GM12873 (cell line): ENCODE data around the gene MLXIP.

Source experiments
- CTCF ChIP-seq: IDR thresholded peaks from 2 replicates; pipeline ENCODE4 v1.5.1; 2012; ENCODE audit warnings: low read depth, mild to moderate bottlenecking, moderate library complexity, low read length, control low read depth; ENCODE audit not compliant: insufficient read depth; ENCODE audit errors: missing control alignments

MLXIP gene, protein sequence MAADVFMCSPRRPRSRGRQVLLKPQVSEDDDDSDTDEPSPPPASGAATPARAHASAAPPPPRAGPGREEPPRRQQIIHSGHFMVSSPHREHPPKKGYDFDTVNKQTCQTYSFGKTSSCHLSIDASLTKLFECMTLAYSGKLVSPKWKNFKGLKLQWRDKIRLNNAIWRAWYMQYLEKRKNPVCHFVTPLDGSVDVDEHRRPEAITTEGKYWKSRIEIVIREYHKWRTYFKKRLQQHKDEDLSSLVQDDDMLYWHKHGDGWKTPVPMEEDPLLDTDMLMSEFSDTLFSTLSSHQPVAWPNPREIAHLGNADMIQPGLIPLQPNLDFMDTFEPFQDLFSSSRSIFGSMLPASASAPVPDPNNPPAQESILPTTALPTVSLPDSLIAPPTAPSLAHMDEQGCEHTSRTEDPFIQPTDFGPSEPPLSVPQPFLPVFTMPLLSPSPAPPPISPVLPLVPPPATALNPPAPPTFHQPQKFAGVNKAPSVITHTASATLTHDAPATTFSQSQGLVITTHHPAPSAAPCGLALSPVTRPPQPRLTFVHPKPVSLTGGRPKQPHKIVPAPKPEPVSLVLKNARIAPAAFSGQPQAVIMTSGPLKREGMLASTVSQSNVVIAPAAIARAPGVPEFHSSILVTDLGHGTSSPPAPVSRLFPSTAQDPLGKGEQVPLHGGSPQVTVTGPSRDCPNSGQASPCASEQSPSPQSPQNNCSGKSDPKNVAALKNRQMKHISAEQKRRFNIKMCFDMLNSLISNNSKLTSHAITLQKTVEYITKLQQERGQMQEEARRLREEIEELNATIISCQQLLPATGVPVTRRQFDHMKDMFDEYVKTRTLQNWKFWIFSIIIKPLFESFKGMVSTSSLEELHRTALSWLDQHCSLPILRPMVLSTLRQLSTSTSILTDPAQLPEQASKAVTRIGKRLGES

DNA sequence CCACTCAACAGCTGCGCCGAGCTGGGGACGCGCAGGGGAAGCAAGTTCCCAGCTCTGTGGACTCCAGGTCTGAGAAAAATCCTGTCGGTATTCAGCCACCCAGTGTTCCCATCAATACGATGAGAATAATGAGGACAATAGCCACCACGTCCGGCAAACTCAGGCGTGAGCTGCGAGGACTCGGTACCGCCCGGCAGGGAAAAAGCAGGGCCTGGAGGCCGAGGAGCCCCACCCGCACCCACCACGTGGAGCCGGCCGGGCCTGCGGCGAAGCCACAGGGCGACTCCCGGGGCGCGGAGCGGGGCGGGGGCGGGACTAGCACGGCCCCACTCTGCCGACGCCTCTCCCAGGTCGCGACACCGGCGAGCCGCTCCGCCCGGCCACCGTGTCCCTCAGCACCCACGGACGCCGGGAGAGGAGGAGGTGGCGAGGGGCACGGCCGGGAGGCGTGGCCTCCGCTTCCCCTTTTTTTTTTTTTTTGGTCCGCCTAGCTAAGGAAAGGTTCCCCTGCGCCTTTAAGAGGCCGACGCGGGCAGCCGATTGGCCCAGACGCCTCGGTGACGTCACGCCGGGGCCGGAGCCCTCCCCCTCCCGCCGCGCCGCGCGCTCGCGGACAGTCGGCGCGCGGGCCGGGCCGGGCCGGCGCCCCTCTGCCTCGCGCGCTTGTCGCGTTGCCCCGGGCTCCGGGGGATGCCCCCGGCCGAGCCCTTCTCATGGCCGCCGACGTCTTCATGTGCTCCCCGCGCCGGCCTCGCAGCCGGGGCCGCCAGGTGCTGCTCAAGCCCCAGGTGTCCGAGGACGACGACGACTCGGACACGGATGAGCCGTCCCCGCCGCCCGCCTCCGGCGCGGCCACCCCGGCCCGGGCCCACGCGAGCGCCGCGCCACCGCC lies at the start of gene MLXIP:
Gene MLXIP, plus strand, starts transcription at position 616 of the 892 bp plus-strand sequence. Its CDS starts 98 bp downstream, at position 714.
- no peak for TF ChIP-seq CTCF

GRCh38 chr12:122028905-122029560 lies 49.5 kb upstream of the MLXIP start:
- peak; percentile 47 for TF ChIP-seq CTCF

DNA sequence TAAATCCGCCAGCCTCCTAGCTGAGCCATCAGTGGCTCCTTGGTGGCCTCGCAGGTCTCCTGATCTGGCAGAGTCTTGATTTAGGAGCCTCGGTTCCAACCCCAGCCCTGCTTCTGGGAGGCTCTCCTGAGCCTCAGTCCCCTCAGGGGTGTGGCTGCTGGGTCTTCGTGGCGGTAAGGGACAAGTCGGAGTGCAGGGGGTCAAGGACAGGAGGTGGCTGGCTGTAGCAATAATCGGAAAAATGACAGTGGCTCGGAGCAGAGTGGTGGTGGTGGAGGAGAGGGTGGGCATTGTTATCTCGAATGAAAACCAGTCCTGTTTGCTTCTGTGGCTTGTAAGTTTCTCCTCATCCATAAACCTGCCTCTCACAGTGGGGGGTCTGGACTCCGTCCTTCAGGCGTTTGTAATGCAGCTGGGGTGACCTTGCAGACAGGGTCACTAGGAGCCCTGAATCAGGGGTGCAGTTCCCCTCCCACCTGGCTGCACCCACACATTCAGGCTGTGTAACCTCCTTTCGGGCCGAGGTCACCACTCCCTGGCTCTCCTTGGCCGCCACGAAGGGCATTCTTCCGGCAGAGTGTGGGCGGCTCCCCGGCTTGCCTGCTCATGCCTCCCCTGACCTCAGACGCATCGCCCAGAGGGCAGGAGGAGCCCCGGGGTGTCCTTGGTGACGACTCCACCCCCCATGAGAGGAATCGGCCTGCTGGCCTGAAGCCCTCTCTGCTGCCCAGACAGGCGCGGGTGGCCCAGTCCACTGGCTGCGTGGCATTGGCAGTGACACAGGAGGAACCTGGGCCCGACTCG lies 48.7 kb upstream of the MLXIP start:
- no peak for TF ChIP-seq CTCF

DNA sequence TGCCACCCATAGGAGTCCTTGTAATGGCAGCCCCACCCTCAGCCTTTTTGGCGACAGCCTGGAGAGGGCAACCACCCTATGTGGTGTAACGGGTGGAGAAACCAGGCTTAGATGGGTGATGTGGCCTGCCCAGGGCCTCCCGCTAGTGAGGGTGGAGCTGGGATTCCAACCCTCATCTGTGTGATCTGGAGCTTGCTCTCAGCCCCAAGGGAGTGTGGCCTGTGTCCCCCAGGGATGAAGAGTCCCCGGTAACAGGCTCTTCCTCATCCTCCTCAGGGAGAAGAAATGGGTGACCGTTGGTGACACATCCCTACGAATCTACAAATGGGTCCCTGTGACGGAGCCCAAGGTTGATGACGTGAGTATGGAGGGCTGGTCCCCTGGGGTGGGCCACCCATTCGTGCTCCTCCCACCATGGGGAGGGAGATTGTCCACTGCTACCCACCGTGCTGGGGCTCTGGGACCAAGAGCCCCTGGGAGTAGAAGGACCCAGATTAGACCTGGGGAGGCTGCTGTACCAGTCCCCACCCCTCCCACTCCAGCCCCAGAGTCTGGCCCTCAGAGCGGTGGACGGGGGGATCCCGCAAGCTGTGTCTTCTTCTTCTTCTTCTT lies 48.0 kb upstream of the MLXIP start:
- no peak for TF ChIP-seq CTCF

GRCh38 chr12:122031342-122032216 lies 47.0 kb upstream of the MLXIP start:
- peak; percentile 83 for TF ChIP-seq CTCF
